Keratinocyte (primary cell): ENCODE results near the gene CMIP. TPM values are rescaled to one million over a fixed set of nuclear protein-coding genes. Genes with fewer than 3 reads are reported as not detected.

Experiments used
- DNase-seq: peaks from one replicate; pipeline ENCODE4 v3.0.0-alpha.2; 2011; ENCODE audit warnings: low read depth, missing footprints, low spot score
- FAIRE-seq: peaks from 2 replicates; lab custom pipeline; 2011; peaks lifted over from hg19 to GRCh38; lab: Jason Lieb, UNC
- H2AFZ ChIP-seq: 2 replicates; pipeline ENCODE4 v1.6.0; 2012; ENCODE audit warnings: low read length, control low read depth, inconsistent platforms; ENCODE audit not compliant: control insufficient read depth
- H3K27ac ChIP-seq: 2 replicates; pipeline ENCODE4 v1.5.1; 2011; ENCODE audit warnings: low read length; ENCODE audit not compliant: control insufficient read depth, insufficient read depth
- H3K27me3 ChIP-seq: 3 replicates; pipeline ENCODE4 v1.6.0; 2011; ENCODE audit warnings: low read length; ENCODE audit not compliant: control insufficient read depth, insufficient read depth; ENCODE audit errors: extremely low read depth
- H3K36me3 ChIP-seq, 2 experiments: 2 replicates in 1 of 2; 3 replicates in 1 of 2; pipeline ENCODE4 v1.5.1; 2011; ENCODE audit warnings: low read length in 2 of 2, mild to moderate bottlenecking in 1 of 2; ENCODE audit not compliant: control insufficient read depth in 2 of 2, insufficient read depth in 2 of 2; ENCODE audit errors: extremely low read depth in 1 of 2
- H3K4me1 ChIP-seq: 3 replicates; pipeline ENCODE4 v1.5.1; 2011; ENCODE audit warnings: low read length; ENCODE audit not compliant: control insufficient read depth, insufficient read depth; ENCODE audit errors: extremely low read depth
- H3K4me2 ChIP-seq: 3 replicates; pipeline ENCODE4 v1.6.0; 2011; ENCODE audit warnings: low read depth, low read length; ENCODE audit not compliant: control insufficient read depth, insufficient read depth; ENCODE audit errors: extremely low read depth
- H3K4me3 ChIP-seq, 3 experiments: fragments of 200-600 bp in 1 of 3; sonication (generic) in 1 of 3; 2 replicates in 2 of 3; 3 replicates in 1 of 3; pipeline ENCODE4 v1.5.1; 2011 to 2016; ENCODE audit warnings: low read length in 3 of 3, mild to moderate bottlenecking in 3 of 3, control low read depth in 2 of 3, inconsistent platforms in 1 of 3, low read depth in 1 of 3, mixed read lengths in 1 of 3, mixed run types in 1 of 3, moderate library complexity in 1 of 3; ENCODE audit not compliant: control insufficient read depth in 2 of 3, insufficient read depth in 2 of 3; ENCODE audit errors: extremely low read depth in 1 of 3
- H3K79me2 ChIP-seq: 2 replicates; pipeline ENCODE4 v1.6.0; 2012; ENCODE audit warnings: low read length; ENCODE audit not compliant: control insufficient read depth, insufficient read depth
- H3K9ac ChIP-seq: 3 replicates; pipeline ENCODE4 v1.6.0; 2011; ENCODE audit warnings: low read length; ENCODE audit not compliant: control insufficient read depth, insufficient read depth; ENCODE audit errors: extremely low read depth
- H3K9me1 ChIP-seq: 3 replicates; pipeline ENCODE4 v1.6.0; 2011; ENCODE audit warnings: low read length; ENCODE audit not compliant: control insufficient read depth, insufficient read depth; ENCODE audit errors: extremely low read depth
- H3K9me3 ChIP-seq: 2 replicates; pipeline ENCODE4 v1.5.1; 2012; ENCODE audit warnings: low read depth, low read length; ENCODE audit not compliant: control insufficient read depth
- H4K20me1 ChIP-seq: 3 replicates; pipeline ENCODE4 v1.6.0; 2011; ENCODE audit warnings: low read length; ENCODE audit not compliant: control insufficient read depth, insufficient read depth; ENCODE audit errors: extremely low read depth
- CTCF ChIP-seq, 3 experiments: IDR thresholded peaks in 1 of 3; conservative IDR thresholded peaks in 1 of 3; optimal IDR thresholded peaks in 1 of 3; 2 replicates in 2 of 3; 3 replicates in 1 of 3; pipeline versions ENCODE3 to v1.5.1; 2011; ENCODE audit warnings: low read length in 3 of 3, mild to moderate bottlenecking in 3 of 3, moderate library complexity in 2 of 3, control low read depth in 1 of 3, inconsistent platforms in 1 of 3; ENCODE audit not compliant: insufficient read depth in 2 of 3; ENCODE audit errors: extremely low read depth in 1 of 3
- EZH2 ChIP-seq: IDR thresholded peaks from one replicate; pipeline ENCODE4 v1.6.1; 2012; ENCODE audit warnings: inconsistent platforms, mild to moderate bottlenecking, low read length, moderate library complexity
- dilution Hi-C: fragments of 300-500 bp; cut with MboI; formaldehyde crosslinking; loops from one replicate; pipeline ENCODE4 v1.7.0; 2020; ENCODE audit warnings: low sequenced_read_pairs; ENCODE audit not compliant: extremely low pct_ligation_motif_present
- polyA plus RNA-seq, 5 experiments: library from polyadenylated mRNA; depleted of rRNA in 3 of 5; stranded (reverse) in 3 of 5; stranded (forward) in 1 of 5; unstranded in 1 of 5; fragments of >200 nt; gene quantifications; 1 replicate in 1 of 5; 2 replicates in 3 of 5; 3 replicates in 1 of 5; pipeline versions ENCODE4 v1.2.1 to v1.2.3, GENCODE V29; 2011 to 2012; ENCODE audit warnings: missing spikeins in 2 of 5, low read depth in 1 of 5, low replicate concordance in 1 of 5

The CMIP gene
- polyA plus RNA-seq, 1 donor (not counting 4 experiments of a cell fraction or from before 2014, with no cell fraction given) = 5.0 TPM

- peaks cover 0 to 12% of the 10 kb centered on the region in 2 experiments for H3K36me3 ChIP-seq
- H3K27me3 ChIP-seq = no peaks in the 10 kb centered on the region
- dilution Hi-C loops = no loop called here
- H3K27ac ChIP-seq = peak overlapping the region; percentile 96
- DNase-seq (no peak), FAIRE-seq (no peak)
- H3K4me1 ChIP-seq = peaks cover 36% of the 10 kb centered on the region
- H3K9me1 ChIP-seq = peaks cover 2% of the 10 kb centered on the region
- H3K9ac ChIP-seq = peak overlapping the region; percentile 99
- H3K79me2 ChIP-seq = peaks cover 83% of the 10 kb centered on the region
- H3K4me3 ChIP-seq = peak overlapping the region; percentile 86 to 100 (median 99)
- H3K4me2 ChIP-seq = peak overlapping the region; percentile 100
- TF ChIP-seq EZH2 (no peak), CTCF (optimal IDR thresholded peaks at IDR 0.05 in 1 of 3, IDR thresholded peaks at IDR 0.05 in 1 of 3, conservative IDR thresholded peaks at IDR 0.05 in 1 of 3; ENCODE audit: extremely low read depth in 1 of 3, insufficient read depth in 2 of 3, low read length in 3 of 3) (no peak)
- no peak overlapping the region for H2AFZ ChIP-seq
- no peaks in the 10 kb centered on the region for H3K9me3 ChIP-seq
- H4K20me1 ChIP-seq = peaks cover 43% of the 10 kb centered on the region
These were observed 3.8 kb downstream of the CMIP start for GRCh38 chr16:81448154-81449131.

GRCh38 chr16:81449241-81449640 is 4.6 kb downstream of the CMIP start:
- dilution Hi-C loops = no loop called here
- H3K9me3 ChIP-seq = no peaks in the 10 kb centered on the region
- H3K79me2 ChIP-seq = peaks cover 91% of the 10 kb centered on the region
- peaks cover 46% of the 10 kb centered on the region for H4K20me1 ChIP-seq
- no peak overlapping the region for H3K4me3 ChIP-seq
- no peaks in the 10 kb centered on the region for H3K27me3 ChIP-seq
- FAIRE-seq (no peak), DNase-seq (no peak)
- peaks cover 29% of the 10 kb centered on the region for H3K4me1 ChIP-seq
- H3K9me1 ChIP-seq = peaks cover 2% of the 10 kb centered on the region
- H3K9ac ChIP-seq = peak overlapping the region; percentile 99
- no peak overlapping the region for H2AFZ ChIP-seq
- TF ChIP-seq CTCF (optimal IDR thresholded peaks at IDR 0.05 in 1 of 3, IDR thresholded peaks at IDR 0.05 in 1 of 3, conservative IDR thresholded peaks at IDR 0.05 in 1 of 3; ENCODE audit: extremely low read depth in 1 of 3, insufficient read depth in 2 of 3, low read length in 3 of 3) = no peak
- no peak for TF ChIP-seq EZH2
- peak overlapping the region; percentile 100 for H3K4me2 ChIP-seq
- H3K36me3 ChIP-seq = peaks cover 4 to 12% of the 10 kb centered on the region in 2 experiments
- H3K27ac ChIP-seq = no peak overlapping the region
